ENCODE results near the gene CADM4. TPM values are rescaled to one million over a fixed set of nuclear protein-coding genes. Genes with fewer than 3 reads are reported as not detected.
"Not testable (repeated sequence)": the region's sequence is repeated elsewhere in the genome, so short reads cannot be mapped to it uniquely, and the experiment has no call there.

CADM4 gene
- total RNA-seq, 1 donor from 2014 or later, result 13.4 TPM

DNA sequence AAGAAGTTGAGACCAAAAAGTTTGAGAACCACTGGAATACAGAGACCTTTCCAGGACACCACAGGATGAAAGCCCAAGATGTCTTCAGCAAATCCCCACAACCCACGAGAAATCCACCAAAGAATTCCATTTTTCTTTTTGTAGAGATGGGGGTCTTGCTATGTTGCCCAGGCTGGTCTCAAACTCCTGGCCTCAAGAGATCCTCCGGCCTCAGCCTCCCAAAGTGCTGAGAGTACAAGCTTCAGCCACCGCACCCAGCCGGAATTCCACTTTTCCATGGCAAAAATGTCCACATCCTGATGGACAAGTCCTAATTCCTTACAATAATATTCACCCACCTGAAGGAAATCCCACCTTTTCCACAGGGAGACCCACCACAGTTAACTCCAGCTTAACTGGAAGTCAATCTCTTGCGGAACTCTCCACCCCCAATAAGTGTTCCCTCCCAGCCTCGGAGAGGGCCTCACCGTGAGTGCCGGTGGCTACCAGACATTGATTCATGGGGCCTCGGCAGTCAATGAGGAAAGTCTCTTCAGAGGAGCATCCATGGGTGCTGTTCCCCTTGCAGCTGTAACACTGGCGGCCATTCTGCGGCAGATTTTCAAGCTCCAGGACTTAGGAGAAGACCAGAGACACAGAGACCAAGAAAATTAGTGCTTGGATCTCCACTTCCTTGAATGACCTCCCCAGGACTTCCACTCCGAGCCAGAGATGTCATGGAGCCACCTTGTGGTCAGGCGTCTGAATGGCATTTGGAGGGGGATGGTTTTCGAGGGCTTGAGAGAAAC is 12.3 kb upstream of the CADM4 start:
- H3K36me3 ChIP-seq (ENCODE audit: control insufficient read depth, insufficient read depth, low read length), result peaks cover 7% of the 10 kb centered on the region
- H3K27me3 ChIP-seq (ENCODE audit: control insufficient read depth, insufficient read depth, low read length), result no peaks in the 10 kb centered on the region
- DNase-seq (ENCODE audit: low read depth) (peak; percentile 53), FAIRE-seq (no peak)
- TF ChIP-seq CTCF (IDR thresholded peaks at IDR 0.05; ENCODE audit: insufficient read depth, low read length, severe bottlenecking), result peak; percentile 82
- no peak overlapping the region for H3K4me3 ChIP-seq (ENCODE audit: low read depth, low read length)

- not testable (repeated sequence) for H3K36me3 ChIP-seq (ENCODE audit: control insufficient read depth, insufficient read depth, low read length); FAIRE-seq; DNase-seq (ENCODE audit: low read depth); H3K4me3 ChIP-seq (ENCODE audit: low read depth, low read length); H3K27me3 ChIP-seq (ENCODE audit: control insufficient read depth, insufficient read depth, low read length)
These were observed 10.6 kb upstream of the CADM4 start for GRCh38 chr19:43650276-43650675.

GRCh38 chr19:43649514-43649913 is 9.9 kb upstream of the CADM4 start:
- FAIRE-seq (no peak), DNase-seq (ENCODE audit: low read depth) (no peak)
- peaks cover under 1% of the 10 kb centered on the region for H3K36me3 ChIP-seq (ENCODE audit: control insufficient read depth, insufficient read depth, low read length)
- no peaks in the 10 kb centered on the region for H3K27me3 ChIP-seq (ENCODE audit: control insufficient read depth, insufficient read depth, low read length)
- no peak for TF ChIP-seq CTCF (IDR thresholded peaks at IDR 0.05; ENCODE audit: insufficient read depth, low read length, severe bottlenecking)
- H3K4me3 ChIP-seq (ENCODE audit: low read depth, low read length), result no peak overlapping the region

DNA sequence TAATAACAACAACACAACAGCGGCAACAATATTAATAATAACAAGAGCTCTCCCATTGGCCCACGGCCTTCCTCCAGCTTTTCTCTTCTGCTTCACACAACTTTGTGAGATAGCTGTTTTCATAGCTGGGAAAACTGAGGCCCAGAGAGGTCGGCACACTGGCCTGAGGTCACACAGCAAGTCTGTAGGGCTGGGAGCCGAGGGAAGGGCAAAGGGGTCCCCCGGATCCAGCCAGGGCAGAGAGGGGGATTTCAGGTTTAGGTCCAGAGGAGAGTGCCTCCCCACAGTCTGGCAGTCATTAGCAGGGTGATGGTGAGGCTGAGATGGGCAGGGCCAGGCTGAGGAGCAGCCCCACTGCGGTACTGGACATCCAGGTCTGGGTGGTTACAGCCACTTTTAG is 9.0 kb upstream of the CADM4 start:
- FAIRE-seq, result no peak
- Histone ChIP-seq H3K27me3 (ENCODE audit: control insufficient read depth, insufficient read depth, low read length) (no peaks in the 10 kb centered on the region), H3K36me3 (ENCODE audit: control insufficient read depth, insufficient read depth, low read length) (no peaks in the 10 kb centered on the region), H3K4me3 (ENCODE audit: low read depth, low read length) (no peak overlapping the region)
- no peak for TF ChIP-seq CTCF (IDR thresholded peaks at IDR 0.05; ENCODE audit: insufficient read depth, low read length, severe bottlenecking)
- DNase-seq (ENCODE audit: low read depth), result no peak

DNA sequence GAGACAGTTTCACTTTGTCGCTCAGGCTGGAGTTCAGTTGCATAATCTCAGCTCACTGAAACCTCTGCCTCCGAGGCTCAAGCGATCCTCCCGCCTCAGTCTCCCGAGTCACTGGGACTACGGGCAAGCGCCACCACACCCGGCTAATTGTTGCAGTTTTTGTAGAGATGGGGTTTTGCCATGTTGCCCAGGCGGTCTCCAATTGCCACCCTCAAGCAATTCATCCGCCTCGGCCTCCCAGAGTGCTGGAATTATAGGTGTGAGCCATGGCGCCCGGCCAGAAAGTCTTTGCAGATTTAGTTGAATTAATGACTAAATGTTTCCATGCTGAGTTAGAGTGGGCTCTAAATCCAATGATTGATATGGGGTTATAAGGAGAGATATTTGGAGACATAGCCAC is 4.5 kb upstream of the CADM4 start:
- TF ChIP-seq CTCF (IDR thresholded peaks at IDR 0.05; ENCODE audit: insufficient read depth, low read length, severe bottlenecking), result no peak
- DNase-seq (ENCODE audit: low read depth) (no peak), FAIRE-seq (no peak)
- Histone ChIP-seq H3K27me3 (ENCODE audit: control insufficient read depth, insufficient read depth, low read length) (peaks cover 1% of the 10 kb centered on the region), H3K36me3 (ENCODE audit: control insufficient read depth, insufficient read depth, low read length) (no peaks in the 10 kb centered on the region), H3K4me3 (ENCODE audit: low read depth, low read length) (no peak overlapping the region)

DNA sequence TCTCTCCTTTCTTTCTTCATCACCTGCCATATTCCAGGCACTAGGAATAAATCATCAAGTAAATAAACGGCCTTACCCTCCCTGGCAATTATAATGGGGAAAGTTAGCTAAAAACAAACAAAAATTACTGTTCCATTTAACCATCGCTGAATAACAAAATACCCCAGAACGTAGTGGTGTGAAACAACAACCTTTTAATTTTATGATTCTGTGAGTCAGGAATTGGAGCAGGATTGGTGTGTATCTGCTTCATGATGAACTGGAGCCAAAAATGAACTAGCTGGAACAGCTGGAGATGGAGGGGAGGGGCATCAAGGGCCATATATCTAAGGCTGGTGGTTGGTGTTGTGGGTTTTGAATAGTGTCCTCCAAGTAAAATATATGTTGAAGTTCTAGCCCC is 3.7 kb upstream of the CADM4 start:
- H3K4me3 ChIP-seq (ENCODE audit: low read depth, low read length), result no peak overlapping the region
- no peaks in the 10 kb centered on the region for H3K36me3 ChIP-seq (ENCODE audit: control insufficient read depth, insufficient read depth, low read length)
- no peak for TF ChIP-seq CTCF (IDR thresholded peaks at IDR 0.05; ENCODE audit: insufficient read depth, low read length, severe bottlenecking)
- FAIRE-seq (no peak), DNase-seq (ENCODE audit: low read depth) (no peak)
- H3K27me3 ChIP-seq (ENCODE audit: control insufficient read depth, insufficient read depth, low read length), result peaks cover 8% of the 10 kb centered on the region

All from bronchial epithelial cell (primary cell).